ENCODE measurements around the gene PTPN23.

The PTPN23 gene

DNA sequence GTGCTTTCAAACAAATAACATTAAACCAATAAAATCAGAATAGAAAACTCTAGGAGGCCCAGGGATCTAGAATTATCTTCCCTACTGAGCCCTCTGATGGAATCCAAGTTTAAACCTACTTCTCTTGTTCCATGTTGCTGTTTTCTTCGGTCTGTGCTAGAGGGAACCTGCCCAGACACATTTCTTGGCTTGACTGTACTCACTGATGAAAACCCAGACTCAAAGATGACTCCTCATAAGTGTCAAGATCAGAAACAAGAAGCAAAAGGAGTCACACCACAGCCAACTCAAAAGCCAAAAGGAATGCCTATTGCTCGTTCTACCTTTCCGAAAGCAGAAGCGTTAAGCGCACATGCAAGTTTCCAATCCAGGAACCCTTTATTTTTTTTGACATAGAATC is 63.3 kb downstream of the PTPN23 start:
- Histone ChIP-seq H3K27ac (ENCODE audit: extremely low read depth, low read depth, low read length) (peak overlapping the region; percentile 17), H3K9me3 (ENCODE audit: control insufficient read depth, insufficient read depth, low read depth, low read length) (no peaks in the 10 kb centered on the region), H3K4me1 (ENCODE audit: control insufficient read depth, insufficient read depth, low read length) (no peaks in the 10 kb centered on the region; the same call in 1 of the 2 replicates), H3K4me3 (ENCODE audit: low read depth, low read length) (no peak overlapping the region), H3K36me3 (ENCODE audit: control insufficient read depth in 2 of 2, insufficient read depth in 1 of 2, low read length in 2 of 2) (peaks cover 0 to 30% of the 10 kb centered on the region in 2 experiments; a peak in 1 of 3 replicates)
- POLR2A ChIA-PET: no interaction called here
- CTCF ChIA-PET: no interaction called here
- TF ChIP-seq, protein P1, sequence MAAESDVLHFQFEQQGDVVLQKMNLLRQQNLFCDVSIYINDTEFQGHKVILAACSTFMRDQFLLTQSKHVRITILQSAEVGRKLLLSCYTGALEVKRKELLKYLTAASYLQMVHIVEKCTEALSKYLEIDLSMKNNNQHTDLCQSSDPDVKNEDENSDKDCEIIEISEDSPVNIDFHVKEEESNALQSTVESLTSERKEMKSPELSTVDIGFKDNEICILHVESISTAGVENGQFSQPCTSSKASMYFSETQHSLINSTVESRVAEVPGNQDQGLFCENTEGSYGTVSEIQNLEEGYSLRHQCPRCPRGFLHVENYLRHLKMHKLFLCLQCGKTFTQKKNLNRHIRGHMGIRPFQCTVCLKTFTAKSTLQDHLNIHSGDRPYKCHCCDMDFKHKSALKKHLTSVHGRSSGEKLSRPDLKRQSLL (tag by site-specific recombination; IDR thresholded peaks at IDR 0.05): no peak
- TF ChIP-seq ZNF792 (tag by site-specific recombination; IDR thresholded peaks at IDR 0.05): no peak
- TF ChIP-seq, protein P2, sequence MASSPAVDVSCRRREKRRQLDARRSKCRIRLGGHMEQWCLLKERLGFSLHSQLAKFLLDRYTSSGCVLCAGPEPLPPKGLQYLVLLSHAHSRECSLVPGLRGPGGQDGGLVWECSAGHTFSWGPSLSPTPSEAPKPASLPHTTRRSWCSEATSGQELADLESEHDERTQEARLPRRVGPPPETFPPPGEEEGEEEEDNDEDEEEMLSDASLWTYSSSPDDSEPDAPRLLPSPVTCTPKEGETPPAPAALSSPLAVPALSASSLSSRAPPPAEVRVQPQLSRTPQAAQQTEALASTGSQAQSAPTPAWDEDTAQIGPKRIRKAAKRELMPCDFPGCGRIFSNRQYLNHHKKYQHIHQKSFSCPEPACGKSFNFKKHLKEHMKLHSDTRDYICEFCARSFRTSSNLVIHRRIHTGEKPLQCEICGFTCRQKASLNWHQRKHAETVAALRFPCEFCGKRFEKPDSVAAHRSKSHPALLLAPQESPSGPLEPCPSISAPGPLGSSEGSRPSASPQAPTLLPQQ (tag by site-specific recombination; IDR thresholded peaks at IDR 0.05): no peak
- no peak for TF ChIP-seq REPIN1 (tag by site-specific recombination; IDR thresholded peaks at IDR 0.05; ENCODE audit: low read depth)
- no peak for TF ChIP-seq ZNF184 (tag by site-specific recombination; IDR thresholded peaks at IDR 0.05)
- TF ChIP-seq ZNF658 (tag by site-specific recombination; IDR thresholded peaks at IDR 0.05): no peak
- no peak for TF ChIP-seq ZNF121 (tag by site-specific recombination; IDR thresholded peaks at IDR 0.05)
- TF ChIP-seq OSR2 (tag by site-specific recombination; IDR thresholded peaks at IDR 0.05): no peak
- no peak for TF ChIP-seq ZNF174 (tag by site-specific recombination; IDR thresholded peaks at IDR 0.05)
- no peak for TF ChIP-seq ZNF677 (tag by site-specific recombination; IDR thresholded peaks at IDR 0.05)
- no peak for TF ChIP-seq ZNF585B (tag by site-specific recombination; IDR thresholded peaks at IDR 0.05)
- TF ChIP-seq ZNF785 (tag by site-specific recombination; IDR thresholded peaks at IDR 0.05): no peak
- TF ChIP-seq ZNF76 (tag by site-specific recombination; IDR thresholded peaks at IDR 0.05; ENCODE audit: borderline replicate concordance, low read depth): no peak
- TF ChIP-seq ZNF404 (tag by site-specific recombination; IDR thresholded peaks at IDR 0.05): no peak
- no peak for TF ChIP-seq ZNF624 (tag by site-specific recombination; IDR thresholded peaks at IDR 0.05)
- TF ChIP-seq BCL11B (tag by site-specific recombination; IDR thresholded peaks at IDR 0.05; ENCODE audit: low read depth): no peak

DNA sequence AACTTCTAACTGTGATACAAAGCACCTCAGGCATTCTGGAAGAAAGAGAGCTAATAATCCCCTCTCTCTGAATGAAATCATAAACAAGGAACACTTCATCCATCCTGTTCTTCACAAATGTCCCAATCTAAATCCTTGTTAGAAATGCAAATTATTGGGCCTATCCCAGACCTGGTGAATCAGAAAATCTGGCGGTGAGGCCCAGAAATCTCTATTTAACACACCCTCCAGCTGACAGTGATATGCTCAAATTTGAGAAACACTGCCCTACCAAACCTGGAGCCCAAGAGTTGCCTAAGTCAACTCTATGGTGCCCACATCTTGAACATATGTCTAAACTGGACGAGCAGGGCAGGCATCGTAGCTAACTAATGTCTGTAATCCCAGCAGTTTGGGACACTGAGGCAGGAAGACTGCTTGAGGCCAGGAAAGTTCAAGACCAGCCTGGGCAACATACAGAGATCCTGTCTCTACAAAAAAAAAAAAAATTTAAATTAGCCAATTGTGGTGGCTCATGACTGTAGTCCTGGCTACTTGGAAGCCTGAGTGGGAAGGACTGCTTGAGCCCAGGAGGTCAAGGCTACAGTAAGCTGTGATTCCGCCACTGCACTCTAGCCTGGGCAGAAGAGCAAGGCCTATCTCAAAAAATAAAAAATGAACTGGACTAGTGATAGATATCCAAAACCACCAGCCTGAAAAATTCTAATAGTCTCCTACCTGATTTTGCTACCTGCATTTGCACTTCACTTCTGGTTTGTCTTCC is 71.8 kb downstream of the PTPN23 start:
- H3K36me3 ChIP-seq (ENCODE audit: control insufficient read depth in 2 of 2, insufficient read depth in 1 of 2, low read length in 2 of 2): no peaks in the 10 kb centered on the region
- H3K4me3 ChIP-seq (ENCODE audit: low read depth, low read length): no peak overlapping the region
- no peak overlapping the region for H3K27ac ChIP-seq (ENCODE audit: extremely low read depth, low read depth, low read length)
- CTCF ChIA-PET: interaction anchor here (0.7 kb wide), 1 partner anchor 83 kb away, joined by 4 read pairs; no protein-coding TSS in a partner anchor
- no peaks in the 10 kb centered on the region for H3K4me1 ChIP-seq (ENCODE audit: control insufficient read depth, insufficient read depth, low read length)
- TF ChIP-seq YY2 (tag by site-specific recombination; IDR thresholded peaks at IDR 0.05) (no peak), ZNF623 (tag by site-specific recombination; IDR thresholded peaks at IDR 0.05) (no peak), PRDM1 (tag by site-specific recombination; IDR thresholded peaks at IDR 0.05) (no peak), ZNF76 (tag by site-specific recombination; IDR thresholded peaks at IDR 0.05; ENCODE audit: borderline replicate concordance, low read depth) (no peak), GLIS1 (tag by site-specific recombination; IDR thresholded peaks at IDR 0.05) (no peak), ZBTB48 (tag by site-specific recombination; IDR thresholded peaks at IDR 0.05) (no peak), SCRT1 (tag by site-specific recombination; IDR thresholded peaks at IDR 0.05; ENCODE audit: borderline replicate concordance) (no peak), ZNF19 (tag by site-specific recombination; IDR thresholded peaks at IDR 0.05; ENCODE audit: low read depth) (no peak), ZNF169 (tag by site-specific recombination; IDR thresholded peaks at IDR 0.05) (no peak), GLIS2 (tag by site-specific recombination; IDR thresholded peaks at IDR 0.05) (no peak)
- TF ChIP-seq, protein P3, sequence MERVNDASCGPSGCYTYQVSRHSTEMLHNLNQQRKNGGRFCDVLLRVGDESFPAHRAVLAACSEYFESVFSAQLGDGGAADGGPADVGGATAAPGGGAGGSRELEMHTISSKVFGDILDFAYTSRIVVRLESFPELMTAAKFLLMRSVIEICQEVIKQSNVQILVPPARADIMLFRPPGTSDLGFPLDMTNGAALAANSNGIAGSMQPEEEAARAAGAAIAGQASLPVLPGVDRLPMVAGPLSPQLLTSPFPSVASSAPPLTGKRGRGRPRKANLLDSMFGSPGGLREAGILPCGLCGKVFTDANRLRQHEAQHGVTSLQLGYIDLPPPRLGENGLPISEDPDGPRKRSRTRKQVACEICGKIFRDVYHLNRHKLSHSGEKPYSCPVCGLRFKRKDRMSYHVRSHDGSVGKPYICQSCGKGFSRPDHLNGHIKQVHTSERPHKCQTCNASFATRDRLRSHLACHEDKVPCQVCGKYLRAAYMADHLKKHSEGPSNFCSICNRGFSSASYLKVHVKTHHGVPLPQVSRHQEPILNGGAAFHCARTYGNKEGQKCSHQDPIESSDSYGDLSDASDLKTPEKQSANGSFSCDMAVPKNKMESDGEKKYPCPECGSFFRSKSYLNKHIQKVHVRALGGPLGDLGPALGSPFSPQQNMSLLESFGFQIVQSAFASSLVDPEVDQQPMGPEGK (tag by site-specific recombination; IDR thresholded peaks at IDR 0.05): no peak
- TF ChIP-seq, protein P4, sequence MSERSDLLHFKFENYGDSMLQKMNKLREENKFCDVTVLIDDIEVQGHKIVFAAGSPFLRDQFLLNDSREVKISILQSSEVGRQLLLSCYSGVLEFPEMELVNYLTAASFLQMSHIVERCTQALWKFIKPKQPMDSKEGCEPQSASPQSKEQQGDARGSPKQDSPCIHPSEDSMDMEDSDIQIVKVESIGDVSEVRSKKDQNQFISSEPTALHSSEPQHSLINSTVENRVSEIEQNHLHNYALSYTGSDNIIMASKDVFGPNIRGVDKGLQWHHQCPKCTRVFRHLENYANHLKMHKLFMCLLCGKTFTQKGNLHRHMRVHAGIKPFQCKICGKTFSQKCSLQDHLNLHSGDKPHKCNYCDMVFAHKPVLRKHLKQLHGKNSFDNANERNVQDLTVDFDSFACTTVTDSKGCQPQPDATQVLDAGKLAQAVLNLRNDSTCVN (tag by site-specific recombination; optimal IDR thresholded peaks at IDR 0.05): no peak
- POLR2A ChIA-PET: no interaction called here
- H3K9me3 ChIP-seq (ENCODE audit: control insufficient read depth, insufficient read depth, low read depth, low read length): no peaks in the 10 kb centered on the region
